NCI-H524 treated with DMSO at 0.1 percent for 48 hours (cell line): ENCODE measurements around the gene GALNT14.
"Not testable (repeated sequence)": the region's sequence is repeated elsewhere in the genome, so short reads cannot be mapped to it uniquely, and the experiment has no call there.

Experiments used
- DNase-seq: peaks from one replicate; lab custom pipeline; 2025; lab: John Stamatoyannopoulos, UW

GALNT14 gene

DNA sequence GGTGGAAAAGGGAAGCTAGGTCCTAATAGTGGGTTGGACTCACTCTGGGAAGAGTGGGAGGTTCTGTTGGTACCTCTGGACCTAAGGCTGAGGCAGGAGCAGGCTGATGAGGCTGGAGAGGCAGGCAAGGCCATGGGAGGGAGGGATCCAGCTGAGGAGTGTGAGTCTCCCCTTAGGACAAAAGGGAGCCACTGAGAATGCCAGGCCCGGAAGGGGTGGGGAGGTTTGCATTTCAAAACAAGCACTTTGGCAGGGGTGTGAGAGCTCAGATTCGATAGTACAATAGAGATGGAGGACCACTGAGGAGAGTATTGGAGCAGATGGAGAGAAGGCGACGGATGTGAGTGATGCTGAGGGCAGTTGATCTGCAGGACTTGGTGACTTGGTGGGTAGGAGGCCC, 198.9 kb downstream of the GALNT14 start:
- DNase-seq, result no peak

DNA sequence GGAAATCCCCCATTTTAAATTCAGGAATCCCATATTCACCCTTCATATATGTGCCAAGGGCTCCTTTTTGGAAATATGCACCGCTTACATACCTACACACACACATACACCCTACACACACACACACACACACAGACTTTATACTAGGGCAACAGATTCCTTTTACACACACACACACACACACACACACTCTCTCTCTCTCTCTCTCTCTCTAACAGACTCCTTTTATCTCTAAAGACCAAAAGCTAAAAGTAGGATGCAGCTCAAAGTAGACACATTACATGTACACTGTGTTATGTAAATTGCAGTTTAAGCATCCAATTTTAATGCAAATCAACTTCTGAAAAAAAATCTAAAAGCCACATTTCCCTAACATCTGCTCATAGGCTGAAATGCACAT, 200.0 kb downstream of the GALNT14 start:
- DNase-seq, result no peak

DNA sequence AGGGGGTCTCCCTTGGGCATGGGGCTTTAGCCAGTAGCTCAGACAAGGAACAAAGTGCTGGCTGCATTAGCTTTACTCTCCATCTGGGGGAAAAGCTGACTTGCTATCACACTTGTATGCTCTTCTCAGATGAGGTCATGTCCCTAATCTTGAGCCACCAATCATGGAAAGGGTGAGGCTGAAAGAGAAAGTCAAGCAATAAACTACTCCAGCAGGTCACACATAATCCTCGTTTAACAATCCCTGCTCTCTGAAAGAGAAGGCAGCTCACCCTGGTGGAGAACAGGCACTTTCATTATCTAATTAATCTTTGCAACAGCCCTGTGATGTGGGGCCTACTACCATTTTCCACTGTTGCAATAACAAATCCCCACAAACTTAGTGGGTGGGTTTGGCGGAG, 201.3 kb downstream of the GALNT14 start:
- DNase-seq, result no peak

DNA sequence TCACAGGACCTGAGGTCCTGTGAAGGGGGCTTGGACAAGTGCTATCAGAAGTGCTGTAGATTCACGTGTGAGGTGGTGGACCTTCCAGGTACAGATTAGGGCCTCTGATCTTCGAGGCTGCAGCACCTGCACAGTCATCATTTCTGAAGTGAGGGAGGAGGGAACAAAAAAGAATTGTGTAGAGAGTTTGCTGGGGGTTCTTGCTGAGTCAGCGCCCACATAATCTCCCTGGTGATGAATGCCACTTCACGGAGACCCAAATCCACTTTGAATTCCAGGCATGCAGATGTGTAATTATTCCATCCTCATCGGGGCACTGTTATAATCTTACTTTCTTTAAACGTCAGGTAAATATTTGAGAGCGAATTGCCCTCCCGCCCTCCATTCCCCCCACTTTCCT, 202.4 kb downstream of the GALNT14 start:
- DNase-seq, result no peak

- no peak for DNase-seq
Measured at GRCh38 chr2:30934066-30934465, 204.2 kb downstream of the GALNT14 start.

DNA sequence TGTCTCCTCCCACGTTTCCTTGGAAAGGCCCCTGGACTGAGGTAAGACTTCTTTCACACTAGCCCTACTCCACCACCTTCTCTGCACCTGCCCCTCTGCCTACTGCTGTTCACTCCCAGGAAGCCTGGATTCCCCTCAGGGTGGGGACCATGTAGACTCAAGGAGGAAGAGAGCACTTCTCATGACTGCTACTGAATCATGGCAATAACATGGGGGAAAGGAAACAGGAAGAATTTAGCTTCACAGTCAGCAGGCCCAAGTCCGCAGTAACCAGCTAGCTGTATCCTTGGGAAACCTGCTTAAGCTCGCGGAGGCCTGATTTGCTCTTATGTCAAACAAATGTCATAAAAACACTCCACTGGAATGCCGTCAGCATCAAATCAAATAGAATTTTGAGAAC, 204.7 kb downstream of the GALNT14 start:
- no peak for DNase-seq

- DNase-seq, result no peak
Measured at GRCh38 chr2:30932870-30933269, 205.4 kb downstream of the GALNT14 start.

- DNase-seq, result no peak
Measured at GRCh38 chr2:30931841-30932407, 206.3 kb downstream of the GALNT14 start.

GRCh38 chr2:30930716-30931115, 207.5 kb downstream of the GALNT14 start:
- DNase-seq, result no peak

DNA sequence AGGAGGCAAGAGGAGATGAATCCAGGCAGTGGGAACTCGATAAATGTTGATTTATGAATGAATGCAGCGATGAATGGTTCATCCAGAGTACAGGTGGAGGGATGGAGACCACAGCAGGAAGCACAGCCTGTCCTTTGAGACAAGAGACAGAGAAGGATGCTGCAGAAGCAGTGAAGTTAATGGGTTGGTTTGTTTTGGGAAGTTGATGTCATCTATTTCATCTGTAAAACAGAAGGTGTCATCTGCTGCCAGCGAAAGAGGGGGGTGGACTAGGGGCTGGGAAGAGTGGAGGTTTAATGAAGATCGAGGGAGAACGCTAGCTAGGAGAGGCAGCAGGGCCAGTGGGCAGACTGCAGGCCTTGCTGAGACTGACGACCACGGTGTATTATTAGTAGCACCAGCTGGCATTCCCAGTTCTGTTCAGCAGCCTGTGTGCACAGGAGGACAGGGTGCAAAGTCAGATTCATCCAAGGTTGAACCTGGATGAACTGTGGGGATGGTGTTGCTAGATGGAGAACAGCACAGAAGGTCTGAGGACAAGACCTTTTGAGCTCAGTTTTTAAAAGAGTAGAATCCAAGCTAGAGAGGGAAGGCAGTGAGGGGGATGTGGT, 210.7 kb downstream of the GALNT14 start:
- DNase-seq, result no peak

- no peak for DNase-seq
Measured at GRCh38 chr2:30926606-30927005, 211.6 kb downstream of the GALNT14 start.

DNA sequence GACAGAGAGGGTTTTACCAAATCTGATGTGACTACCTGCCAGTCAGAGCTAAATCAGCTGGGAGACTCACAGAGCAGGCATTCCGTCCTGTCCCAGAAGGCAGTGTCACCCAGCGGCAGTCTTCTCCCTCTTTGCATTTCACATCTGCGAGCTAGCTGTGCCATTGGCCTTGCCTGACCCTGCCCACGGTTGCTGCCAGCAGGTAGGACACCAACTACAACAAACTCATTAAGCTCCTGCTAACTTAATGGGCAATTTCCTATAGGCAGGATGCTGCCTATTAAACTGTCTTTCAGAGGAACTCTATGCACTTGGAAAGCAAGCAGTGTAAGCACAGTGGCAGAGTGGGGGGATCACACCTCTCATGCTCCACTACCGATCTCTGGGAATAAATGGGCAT, 214.6 kb downstream of the GALNT14 start:
- DNase-seq, result no peak

GRCh38 chr2:30920511-30920910, 217.7 kb downstream of the GALNT14 start:
- no peak for DNase-seq

DNA sequence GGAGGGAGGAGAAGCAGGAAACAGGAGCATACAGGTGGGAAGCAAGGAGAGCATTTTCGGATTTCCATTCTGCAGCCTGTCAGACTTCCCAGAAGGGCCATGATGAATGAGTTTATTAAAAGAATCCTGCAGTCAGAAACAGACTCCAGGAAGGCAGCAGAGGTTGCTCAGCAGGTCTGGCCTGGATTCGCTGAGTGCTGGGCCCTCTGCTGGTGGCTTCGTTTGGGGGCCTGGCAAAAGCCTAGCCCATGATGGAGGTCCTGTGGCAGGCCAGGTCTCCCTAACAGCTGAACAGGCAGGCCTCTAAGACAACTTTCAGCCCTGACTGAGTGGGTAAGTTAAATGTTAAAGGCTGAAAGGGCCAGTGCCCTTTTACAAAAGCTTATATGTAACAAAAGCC, 222.8 kb downstream of the GALNT14 start:
- DNase-seq, result no peak

DNA sequence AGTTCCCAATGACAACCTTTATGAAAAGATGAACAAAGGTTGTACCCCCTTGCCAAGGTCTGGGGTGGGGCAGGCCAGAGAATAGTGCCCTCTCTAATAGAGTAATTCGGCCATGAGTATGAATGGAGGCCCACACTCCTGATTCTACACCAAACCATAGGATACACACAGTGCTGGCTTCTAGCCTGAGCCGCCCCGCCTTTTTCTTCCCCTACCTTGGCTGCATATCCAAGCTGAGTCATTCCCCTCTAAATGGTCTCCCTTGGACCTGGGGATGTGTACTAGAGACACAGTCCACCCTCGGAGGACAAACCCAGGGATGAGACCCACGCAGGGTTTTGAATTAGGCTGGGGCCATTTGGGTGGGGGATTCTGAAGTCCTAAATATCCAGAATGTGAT, 223.8 kb downstream of the GALNT14 start:
- no peak for DNase-seq

GRCh38 chr2:30912056-30912455, 226.2 kb downstream of the GALNT14 start:
- no peak for DNase-seq

GRCh38 chr2:30911327-30911726, 226.9 kb downstream of the GALNT14 start:
- DNase-seq, result no peak

GRCh38 chr2:30910686-30911085, 227.6 kb downstream of the GALNT14 start:
- DNase-seq, result no peak

- not testable (repeated sequence) for DNase-seq
Measured at GRCh38 chr2:30904437-30904836, 233.8 kb downstream of the GALNT14 start.

GRCh38 chr2:30903326-30903725, 234.9 kb downstream of the GALNT14 start:
- no peak for DNase-seq

- no peak for DNase-seq
Measured at GRCh38 chr2:30900381-30900780, 237.9 kb downstream of the GALNT14 start.

DNA sequence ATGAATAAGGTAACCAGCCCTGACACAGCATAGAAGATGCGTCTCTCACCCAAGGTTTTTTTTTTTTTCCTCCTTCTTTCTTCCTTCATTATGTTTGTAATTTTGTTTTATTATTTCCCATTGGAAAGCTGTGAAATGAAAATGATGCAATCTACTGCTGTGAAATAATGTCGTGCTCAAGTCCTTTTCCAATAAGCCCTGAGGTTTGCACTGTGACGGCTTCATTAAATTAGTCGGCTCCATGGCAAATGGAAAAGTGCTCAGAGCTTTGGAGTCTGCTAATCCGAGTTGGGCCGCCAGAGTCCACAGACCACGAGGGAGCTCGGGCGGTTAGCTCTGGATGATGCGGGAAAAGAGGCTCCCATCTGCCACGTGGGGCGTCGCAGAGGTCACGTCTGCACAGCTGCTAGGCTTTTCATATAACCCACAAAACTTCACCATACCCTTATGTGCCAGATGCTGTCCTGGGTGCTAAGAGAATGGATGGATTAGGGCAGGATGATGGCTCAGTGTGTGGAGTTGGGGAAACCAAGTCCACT, 238.7 kb downstream of the GALNT14 start:
- DNase-seq, result peak; percentile 20

- no peak for DNase-seq
Measured at GRCh38 chr2:30897539-30897938, 240.7 kb downstream of the GALNT14 start.

GRCh38 chr2:30894498-30895119, 243.6 kb downstream of the GALNT14 start:
- DNase-seq, result no peak
